PFSK-1 (cell line): ENCODE measurements around the gene PASK.

Source experiments
- REST ChIP-seq, 2 experiments: IDR thresholded peaks; 2 replicates each; pipeline versions ENCODE4 v1.6.1 to v1.8.0; 2011 to 2012; ENCODE audit warnings: low read depth in 2 of 2, low read length in 2 of 2, control low read depth in 1 of 2, inconsistent platforms in 1 of 2, mild to moderate bottlenecking in 1 of 2, moderate library complexity in 1 of 2; ENCODE audit not compliant: insufficient read depth in 1 of 2
- SIN3A ChIP-seq: IDR thresholded peaks from 2 replicates; pipeline ENCODE4 v1.6.1; 2012; ENCODE audit warnings: mild to moderate bottlenecking, low read length, moderate library complexity, borderline replicate concordance; ENCODE audit not compliant: insufficient read depth
- TAF1 ChIP-seq: IDR thresholded peaks from 2 replicates; pipeline ENCODE4 v1.6.1; 2012; ENCODE audit warnings: low read length, control low read depth, borderline replicate concordance; ENCODE audit not compliant: insufficient read depth

GRCh38 chr2:241070361-241070760 lies 78.9 kb downstream of the PASK start:
- no peak for TF ChIP-seq SIN3A
- TF ChIP-seq REST (IDR thresholded peaks at IDR 0.05; ENCODE audit: insufficient read depth in 1 of 2, low read depth in 2 of 2, low read length in 2 of 2): no peak
- TF ChIP-seq TAF1: no peak
